Fibroblast of mammary gland (primary cell): ENCODE measurements around the gene ARHGAP18.

Source experiments
- DNase-seq: peaks from one replicate; pipeline ENCODE4 v3.0.0-alpha.2; 2010; ENCODE audit warnings: low read depth
- H3K4me3 ChIP-seq: 2 replicates; pipeline ENCODE4 v1.5.1; 2011; ENCODE audit warnings: low read depth, mild to moderate bottlenecking, low read length, moderate library complexity; ENCODE audit not compliant: control insufficient read depth
- TF ChIP-seq, protein P1 (sequence below): conservative IDR thresholded peaks from 2 replicates; pipeline ENCODE4 v1.5.1; 2011; ENCODE audit warnings: low read depth, low read length, inconsistent platforms; ENCODE audit not compliant: control insufficient read depth, insufficient read depth

The ARHGAP18 gene

DNA sequence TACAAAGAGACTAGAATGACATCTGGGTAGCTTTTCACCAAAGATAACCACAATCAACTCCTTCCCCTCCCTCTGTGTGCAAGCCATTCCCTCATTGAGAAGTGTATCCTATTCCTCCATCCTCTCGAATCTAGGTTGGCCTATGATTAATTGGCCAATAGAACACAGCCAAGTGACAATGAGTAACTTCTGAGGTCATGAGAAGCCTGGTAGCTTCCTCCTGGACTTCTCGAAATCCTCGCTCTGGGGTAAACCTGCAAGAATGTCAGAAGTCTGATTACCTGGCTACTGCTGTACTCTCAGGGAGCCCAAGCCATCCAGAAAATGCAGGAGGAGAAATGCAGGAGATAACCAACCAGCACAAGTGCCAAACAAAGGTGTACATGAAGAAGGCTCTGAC is 13.1 kb downstream of the ARHGAP18 start:
- TF ChIP-seq, protein P1, sequence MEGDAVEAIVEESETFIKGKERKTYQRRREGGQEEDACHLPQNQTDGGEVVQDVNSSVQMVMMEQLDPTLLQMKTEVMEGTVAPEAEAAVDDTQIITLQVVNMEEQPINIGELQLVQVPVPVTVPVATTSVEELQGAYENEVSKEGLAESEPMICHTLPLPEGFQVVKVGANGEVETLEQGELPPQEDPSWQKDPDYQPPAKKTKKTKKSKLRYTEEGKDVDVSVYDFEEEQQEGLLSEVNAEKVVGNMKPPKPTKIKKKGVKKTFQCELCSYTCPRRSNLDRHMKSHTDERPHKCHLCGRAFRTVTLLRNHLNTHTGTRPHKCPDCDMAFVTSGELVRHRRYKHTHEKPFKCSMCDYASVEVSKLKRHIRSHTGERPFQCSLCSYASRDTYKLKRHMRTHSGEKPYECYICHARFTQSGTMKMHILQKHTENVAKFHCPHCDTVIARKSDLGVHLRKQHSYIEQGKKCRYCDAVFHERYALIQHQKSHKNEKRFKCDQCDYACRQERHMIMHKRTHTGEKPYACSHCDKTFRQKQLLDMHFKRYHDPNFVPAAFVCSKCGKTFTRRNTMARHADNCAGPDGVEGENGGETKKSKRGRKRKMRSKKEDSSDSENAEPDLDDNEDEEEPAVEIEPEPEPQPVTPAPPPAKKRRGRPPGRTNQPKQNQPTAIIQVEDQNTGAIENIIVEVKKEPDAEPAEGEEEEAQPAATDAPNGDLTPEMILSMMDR, result no peak
- no peak overlapping the region for H3K4me3 ChIP-seq
- DNase-seq, result no peak

DNA sequence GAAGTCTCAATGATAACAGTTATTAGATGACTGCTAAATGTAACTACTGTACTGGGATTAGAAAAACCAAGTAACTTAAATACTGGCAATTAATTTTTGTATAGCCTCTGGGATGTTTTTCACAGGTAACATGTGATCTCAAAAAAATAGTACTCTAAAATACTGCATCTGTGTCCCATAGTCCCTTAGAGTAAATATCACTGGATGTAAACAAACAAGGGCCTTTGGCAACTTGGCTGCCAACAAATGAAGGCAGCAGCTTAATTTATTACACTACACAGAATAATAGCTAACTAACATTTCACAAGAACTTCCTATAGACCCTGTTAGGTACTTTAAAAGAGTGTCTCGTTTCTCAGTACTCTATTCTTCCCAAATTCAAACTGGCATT is 14.0 kb downstream of the ARHGAP18 start:
- DNase-seq, result no peak
- H3K4me3 ChIP-seq, result no peak overlapping the region
- TF ChIP-seq, protein P1, result no peak

GRCh38 chr6:129695373-129696027 is 14.5 kb downstream of the ARHGAP18 start:
- H3K4me3 ChIP-seq, result no peak overlapping the region
- TF ChIP-seq, protein P1, result no peak
- no peak for DNase-seq

DNA sequence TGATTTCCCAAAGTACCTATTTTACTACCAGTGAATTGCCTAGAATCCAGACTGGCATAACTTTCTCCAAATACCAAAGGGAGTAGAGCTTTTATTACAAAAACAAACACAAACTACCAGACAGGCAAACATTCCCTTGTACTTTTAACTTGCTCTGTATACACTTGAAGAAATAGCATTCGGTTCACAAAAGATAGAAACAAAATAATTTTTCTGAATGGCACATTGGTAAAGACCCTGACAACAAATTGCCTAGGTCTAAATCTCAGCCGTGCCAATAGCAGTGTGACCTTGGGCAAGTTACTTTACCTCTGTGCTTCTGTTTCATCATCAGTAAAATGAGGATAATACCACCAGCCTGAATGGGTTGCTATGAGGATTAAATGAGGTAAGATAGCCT is 15.9 kb downstream of the ARHGAP18 start:
- TF ChIP-seq, protein P1, result no peak
- no peak overlapping the region for H3K4me3 ChIP-seq
- no peak for DNase-seq

- TF ChIP-seq, protein P1, result no peak
- no peak for DNase-seq
- no peak overlapping the region for H3K4me3 ChIP-seq
Measured at GRCh38 chr6:129692467-129692866, 17.5 kb downstream of the ARHGAP18 start.

DNA sequence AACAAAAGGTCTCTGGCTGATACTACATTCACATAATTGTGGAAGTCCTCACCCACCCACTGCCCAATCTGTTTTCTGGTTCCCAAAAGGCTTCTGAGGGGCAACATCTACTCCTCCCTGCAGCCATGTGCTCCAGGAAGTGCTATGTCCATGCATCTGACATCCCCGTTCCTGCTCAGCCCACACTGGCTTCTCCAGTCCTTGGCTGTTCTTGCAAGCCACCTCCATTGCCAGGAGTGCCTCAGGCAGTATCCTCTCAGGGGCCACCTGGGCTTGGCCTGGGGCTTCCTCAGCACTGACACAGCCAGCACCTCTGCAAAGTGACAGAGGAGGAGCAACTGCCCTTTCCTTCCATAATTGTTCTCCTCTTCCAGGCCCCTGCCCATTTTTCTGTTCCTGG is 18.3 kb downstream of the ARHGAP18 start:
- no peak for DNase-seq
- H3K4me3 ChIP-seq, result no peak overlapping the region
- TF ChIP-seq, protein P1, result no peak
